A549 (cell line): ENCODE measurements around the gene CYP2S1.

ENCODE experiments used
- BHLHE40 ChIP-seq: IDR thresholded peaks from 2 replicates; pipeline ENCODE4 v1.6.1; 2012; ENCODE audit warnings: low read depth, low read length, inconsistent platforms
- CHD2 ChIP-seq: fragments of 150-350 bp; IDR thresholded peaks from 2 replicates; pipeline ENCODE4 v1.6.1; 2014; ENCODE audit warnings: low read length; ENCODE audit not compliant: partially characterized antibody
- CTCF ChIP-seq: fragments of >200 bp; sonication (Bioruptor Twin); formaldehyde crosslinking; IDR thresholded peaks from 3 replicates; pipeline ENCODE4 v1.5.1; 2016
- JUNB ChIP-seq: fragments of >200 bp; sonication (Bioruptor Twin); formaldehyde crosslinking; IDR thresholded peaks from 2 replicates; pipeline ENCODE4 v1.6.1; 2016
- PBX3 ChIP-seq: IDR thresholded peaks from 2 replicates; pipeline ENCODE4 v1.6.1; 2012
- POLR2A ChIP-seq: IDR thresholded peaks from 2 replicates; pipeline ENCODE4 v1.6.1; 2012; ENCODE audit warnings: mild to moderate bottlenecking, low read length

- no peak for TF ChIP-seq POLR2A
- TF ChIP-seq CHD2 = no peak
- TF ChIP-seq JUNB = no peak
- TF ChIP-seq PBX3 = no peak
- TF ChIP-seq CTCF = no peak
- TF ChIP-seq BHLHE40 = no peak
Observed at GRCh38 chr19:41220811-41221210, 27.8 kb downstream of the CYP2S1 start.
